ENCODE results near the gene GGT1.
"Not testable (repeated sequence)": the region's sequence is repeated elsewhere in the genome, so short reads cannot be mapped to it uniquely, and the experiment has no call there.

GGT1 gene

GRCh38 chr22:24593836-24594568, 9.0 kb upstream of the GGT1 start:
- TF ChIP-seq CTCF (IDR thresholded peaks at IDR 0.05; ENCODE audit: insufficient read depth, low read depth, low read length, missing control alignments), result no peak
- no peak overlapping the region for H3K4me3 ChIP-seq (ENCODE audit: low read length)
- DNase-seq (ENCODE audit: low read depth), result peak; percentile 29

- no peak for TF ChIP-seq CTCF (IDR thresholded peaks at IDR 0.05; ENCODE audit: insufficient read depth, low read depth, low read length, missing control alignments)
- no peak for DNase-seq (ENCODE audit: low read depth)
- no peak overlapping the region for H3K4me3 ChIP-seq (ENCODE audit: low read length)
Observed at GRCh38 chr22:24594569-24595120, 8.3 kb upstream of the GGT1 start.

GRCh38 chr22:24595228-24595627, 7.8 kb upstream of the GGT1 start:
- no peak overlapping the region for H3K4me3 ChIP-seq (ENCODE audit: low read length)
- no peak for TF ChIP-seq CTCF (IDR thresholded peaks at IDR 0.05; ENCODE audit: insufficient read depth, low read depth, low read length, missing control alignments)
- no peak for DNase-seq (ENCODE audit: low read depth)

GRCh38 chr22:24595863-24596262, 7.1 kb upstream of the GGT1 start:
- H3K4me3 ChIP-seq (ENCODE audit: low read length), result no peak overlapping the region
- DNase-seq (ENCODE audit: low read depth), result no peak
- TF ChIP-seq CTCF (IDR thresholded peaks at IDR 0.05; ENCODE audit: insufficient read depth, low read depth, low read length, missing control alignments), result no peak

GRCh38 chr22:24597076-24597475, 5.9 kb upstream of the GGT1 start:
- DNase-seq (ENCODE audit: low read depth); H3K4me3 ChIP-seq (ENCODE audit: low read length): not testable (repeated sequence)

- peak; percentile 58 for DNase-seq (ENCODE audit: low read depth)
- peak; percentile 27 for TF ChIP-seq CTCF (IDR thresholded peaks at IDR 0.05; ENCODE audit: insufficient read depth, low read depth, low read length, missing control alignments)
- H3K4me3 ChIP-seq (ENCODE audit: low read length), result no peak overlapping the region
Observed at GRCh38 chr22:24599514-24599913, 3.5 kb upstream of the GGT1 start.

- not testable (repeated sequence) for H3K4me3 ChIP-seq (ENCODE audit: low read length)
- DNase-seq (ENCODE audit: low read depth), result peak; percentile 45
Observed at GRCh38 chr22:24599958-24600715, 2.9 kb upstream of the GGT1 start.

All from epithelial cell of esophagus (primary cell).